ENCODE results near the gene AP1S3.

The AP1S3 gene

GRCh38 chr2:223759569-223760430, 77.6 kb downstream of the AP1S3 start:
- no peak for DNase-seq (ENCODE audit: low spot score)

- no peak for DNase-seq (ENCODE audit: low spot score)
Measured at GRCh38 chr2:223758131-223758840, 79.1 kb downstream of the AP1S3 start.

GRCh38 chr2:223753940-223754339, 83.4 kb downstream of the AP1S3 start:
- no peak for DNase-seq (ENCODE audit: low spot score)

- DNase-seq (ENCODE audit: low spot score) = no peak
Measured at GRCh38 chr2:223751012-223751411, 86.4 kb downstream of the AP1S3 start.

- no peak for DNase-seq (ENCODE audit: low spot score)
Measured at GRCh38 chr2:223747392-223748042, 89.9 kb downstream of the AP1S3 start.

- no peak for DNase-seq (ENCODE audit: low spot score)
Measured at GRCh38 chr2:223746611-223747010, 90.8 kb downstream of the AP1S3 start.

GRCh38 chr2:223744580-223744979, 92.8 kb downstream of the AP1S3 start:
- DNase-seq (ENCODE audit: low spot score) = no peak

GRCh38 chr2:223740679-223741078, 96.7 kb downstream of the AP1S3 start:
- no peak for DNase-seq (ENCODE audit: low spot score)

GRCh38 chr2:223737207-223737606, 100.2 kb downstream of the AP1S3 start:
- DNase-seq (ENCODE audit: low spot score) = no peak

GRCh38 chr2:223736488-223736887, 100.9 kb downstream of the AP1S3 start:
- no peak for DNase-seq (ENCODE audit: low spot score)

GRCh38 chr2:223735659-223736244, 101.6 kb downstream of the AP1S3 start:
- DNase-seq (ENCODE audit: low spot score) = no peak

- no peak for DNase-seq (ENCODE audit: low spot score)
Measured at GRCh38 chr2:223735035-223735640, 102.2 kb downstream of the AP1S3 start.

GRCh38 chr2:223734346-223734745, 103.0 kb downstream of the AP1S3 start:
- DNase-seq (ENCODE audit: low spot score) = no peak

GRCh38 chr2:223732346-223732745, 105.0 kb downstream of the AP1S3 start:
- no peak for DNase-seq (ENCODE audit: low spot score)

- no peak for DNase-seq (ENCODE audit: low spot score)
Measured at GRCh38 chr2:223731503-223731902, 105.9 kb downstream of the AP1S3 start.

GRCh38 chr2:223729781-223730180, 107.6 kb downstream of the AP1S3 start:
- no peak for DNase-seq (ENCODE audit: low spot score)

- DNase-seq (ENCODE audit: low spot score) = peak; percentile 51
Measured at GRCh38 chr2:223727562-223727961, 109.8 kb downstream of the AP1S3 start.

GRCh38 chr2:223725986-223726970, 111.1 kb downstream of the AP1S3 start:
- DNase-seq (ENCODE audit: low spot score) = no peak

- DNase-seq (ENCODE audit: low spot score) = no peak
Measured at GRCh38 chr2:223725494-223725893, 111.9 kb downstream of the AP1S3 start.

GRCh38 chr2:223724861-223725260, 112.5 kb downstream of the AP1S3 start:
- DNase-seq (ENCODE audit: low spot score) = no peak

- DNase-seq (ENCODE audit: low spot score) = no peak
Measured at GRCh38 chr2:223723954-223724411, 113.4 kb downstream of the AP1S3 start.

Data from germinal center (tissue), 1 donor.